ENCODE data around the gene KCNF1.

Gene KCNF1

DNA sequence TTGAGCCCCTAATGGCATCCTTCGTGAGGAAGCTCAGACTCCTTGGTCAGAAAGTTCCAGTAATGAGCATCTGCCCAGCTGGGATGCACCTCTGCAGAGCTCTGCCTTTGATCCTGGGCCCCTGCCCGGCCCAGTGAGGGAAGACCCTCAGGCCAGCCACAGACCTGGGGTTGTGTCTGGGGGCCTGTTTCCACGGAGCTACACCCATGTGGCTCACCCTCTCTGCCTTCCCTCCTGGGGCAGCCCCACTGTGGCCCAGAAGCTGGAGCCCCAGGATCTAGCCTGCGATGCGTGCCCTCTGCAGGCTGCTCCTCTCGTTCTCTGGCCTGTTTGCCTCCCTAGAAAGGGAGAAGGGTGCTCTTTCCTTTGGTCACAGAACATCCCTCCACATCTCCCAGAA is 9.8 kb downstream of the KCNF1 start:
- DNase-seq, result no peak

- no peak for DNase-seq
Measured at GRCh38 chr2:10922307-10923007, 10.7 kb downstream of the KCNF1 start.

DNA sequence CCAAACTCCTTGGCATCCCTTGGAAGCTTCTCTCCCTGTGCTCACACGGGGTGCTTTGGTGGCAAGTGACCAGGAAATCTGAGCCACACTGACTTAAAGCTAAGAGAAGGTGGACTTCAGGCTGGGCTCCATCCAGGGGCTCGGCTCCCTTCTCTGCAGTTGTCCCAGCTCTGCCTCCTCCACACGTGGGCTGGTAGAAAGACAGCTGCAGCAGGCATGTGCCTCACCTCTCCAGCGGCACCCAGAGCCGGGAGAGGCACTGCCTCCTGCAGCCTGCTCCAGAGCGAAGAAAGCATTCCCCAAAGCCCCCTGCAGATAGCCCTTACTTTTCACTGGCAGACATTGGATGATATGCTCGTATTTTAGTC is 11.3 kb downstream of the KCNF1 start:
- DNase-seq, result no peak

DNA sequence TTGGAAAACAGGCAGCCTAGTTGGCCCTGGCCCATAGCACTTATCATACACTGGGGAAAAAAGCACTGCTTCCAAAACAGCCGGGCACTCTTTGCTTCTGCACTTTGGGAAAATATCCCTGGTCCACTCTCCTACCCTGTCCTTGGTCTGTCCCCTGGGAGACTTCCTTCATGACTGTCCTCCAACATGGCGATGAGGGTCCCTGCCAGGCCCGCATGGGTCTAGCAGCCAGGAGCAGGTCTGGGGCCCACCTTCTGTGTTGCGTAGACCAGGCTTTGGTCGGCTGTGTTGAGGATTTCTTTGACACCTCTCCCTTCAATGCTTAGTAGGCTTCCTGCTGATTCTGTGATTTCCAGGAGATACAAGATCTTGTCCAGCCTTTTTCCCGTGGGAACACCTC is 12.2 kb downstream of the KCNF1 start:
- no peak for DNase-seq

- no peak for DNase-seq
Measured at GRCh38 chr2:10924441-10924840, 12.7 kb downstream of the KCNF1 start.

- no peak for DNase-seq
Measured at GRCh38 chr2:10924859-10925258, 13.1 kb downstream of the KCNF1 start.

GRCh38 chr2:10926191-10926820 is 14.6 kb downstream of the KCNF1 start:
- no peak for DNase-seq

- no peak for DNase-seq
Measured at GRCh38 chr2:10930721-10931516, 19.2 kb downstream of the KCNF1 start.

DNA sequence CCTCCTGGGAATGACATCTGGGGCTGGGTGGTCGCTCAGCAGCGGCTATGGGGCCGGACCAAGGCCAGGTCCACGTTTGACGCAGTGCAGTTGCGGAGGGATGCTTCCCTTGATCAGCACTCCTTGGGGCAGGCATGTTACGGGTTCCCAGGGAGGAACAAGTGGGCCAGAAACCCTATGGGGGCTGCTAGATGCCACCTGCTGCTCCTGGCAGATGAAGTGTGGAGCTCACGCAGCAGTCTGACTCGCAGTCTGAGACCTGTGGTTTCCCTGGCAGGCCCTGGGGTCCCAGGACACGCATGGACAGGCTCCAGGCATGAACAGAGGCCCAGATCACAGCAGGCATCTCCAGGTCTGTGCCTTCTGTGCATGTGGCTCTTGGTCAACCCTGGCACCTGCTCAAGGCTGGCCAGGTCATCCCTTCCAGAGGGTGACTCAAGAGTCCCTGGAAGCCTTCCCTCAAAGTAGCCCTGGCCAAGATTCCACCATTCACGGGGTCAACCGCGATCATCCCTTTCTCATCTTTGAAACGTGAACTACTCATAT is 20.0 kb downstream of the KCNF1 start:
- DNase-seq, result no peak

DNA sequence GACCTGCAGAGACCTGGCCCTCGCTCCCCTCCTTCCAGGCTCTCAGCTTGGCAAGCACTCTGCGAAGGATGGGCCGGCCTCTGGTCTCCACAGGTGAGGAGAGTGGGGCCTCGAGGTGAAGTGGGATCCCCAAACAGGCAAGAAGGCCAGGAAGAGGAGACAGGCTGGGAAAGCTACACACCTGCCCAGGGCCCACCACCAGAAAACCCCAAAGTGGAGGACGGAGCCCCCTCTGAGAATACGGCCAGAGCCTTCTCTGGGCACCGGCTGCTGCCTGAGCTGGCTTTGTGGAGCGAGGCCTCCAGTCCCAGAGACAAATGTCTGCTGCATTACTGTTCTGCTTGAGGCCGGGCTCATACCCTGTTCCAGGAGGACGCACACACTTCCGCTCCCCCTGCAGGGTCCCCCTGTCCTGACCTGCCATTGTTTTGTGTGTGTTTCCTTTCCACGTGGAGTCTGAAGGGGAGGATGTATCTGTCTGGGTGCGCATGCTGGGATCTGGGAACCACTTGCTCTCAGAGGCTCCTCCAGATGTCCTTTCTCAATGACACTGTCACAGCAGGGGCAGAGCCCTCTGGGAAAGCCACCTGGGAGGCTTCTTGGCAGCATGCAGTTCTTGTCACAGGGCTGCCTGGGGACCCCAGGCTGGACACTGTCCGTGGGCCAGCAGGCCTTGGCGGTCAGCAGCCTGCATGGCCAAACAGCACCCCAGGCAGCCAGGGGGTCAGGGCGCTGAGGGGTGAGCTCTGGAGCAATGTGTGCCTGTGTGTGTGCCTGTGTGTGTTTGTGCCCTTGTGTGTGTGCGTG is 20.8 kb downstream of the KCNF1 start:
- no peak for DNase-seq

DNA sequence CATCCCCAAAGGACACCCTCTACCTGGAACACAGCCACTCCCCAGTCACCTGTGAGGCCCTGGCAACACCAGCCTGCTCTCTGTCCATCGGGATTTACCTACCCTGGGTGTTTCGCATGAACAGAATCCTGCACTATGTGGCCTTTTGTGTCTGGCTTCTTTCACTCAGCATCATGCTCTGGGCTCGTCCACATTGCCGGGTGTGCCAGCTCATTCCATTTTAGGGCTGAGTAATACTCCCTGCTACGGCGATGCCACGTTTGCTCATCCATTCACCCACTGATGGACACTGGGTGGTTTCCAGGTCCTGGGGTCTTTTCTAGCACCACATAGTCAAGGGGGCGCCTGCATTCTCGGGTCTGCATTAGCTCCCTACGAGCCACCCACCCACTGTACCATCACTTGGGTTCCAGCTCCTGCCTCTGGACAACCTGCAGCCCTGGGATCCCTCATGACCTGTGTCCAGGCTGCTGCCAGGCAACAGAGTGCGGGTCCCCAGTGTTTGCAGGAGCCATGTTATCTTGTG is 22.0 kb downstream of the KCNF1 start:
- no peak for DNase-seq

GRCh38 chr2:10934308-10934978 is 22.7 kb downstream of the KCNF1 start:
- no peak for DNase-seq

GRCh38 chr2:10934979-10935350 is 23.2 kb downstream of the KCNF1 start:
- DNase-seq, result no peak

- no peak for DNase-seq
Measured at GRCh38 chr2:10935366-10935918, 23.7 kb downstream of the KCNF1 start.

DNA sequence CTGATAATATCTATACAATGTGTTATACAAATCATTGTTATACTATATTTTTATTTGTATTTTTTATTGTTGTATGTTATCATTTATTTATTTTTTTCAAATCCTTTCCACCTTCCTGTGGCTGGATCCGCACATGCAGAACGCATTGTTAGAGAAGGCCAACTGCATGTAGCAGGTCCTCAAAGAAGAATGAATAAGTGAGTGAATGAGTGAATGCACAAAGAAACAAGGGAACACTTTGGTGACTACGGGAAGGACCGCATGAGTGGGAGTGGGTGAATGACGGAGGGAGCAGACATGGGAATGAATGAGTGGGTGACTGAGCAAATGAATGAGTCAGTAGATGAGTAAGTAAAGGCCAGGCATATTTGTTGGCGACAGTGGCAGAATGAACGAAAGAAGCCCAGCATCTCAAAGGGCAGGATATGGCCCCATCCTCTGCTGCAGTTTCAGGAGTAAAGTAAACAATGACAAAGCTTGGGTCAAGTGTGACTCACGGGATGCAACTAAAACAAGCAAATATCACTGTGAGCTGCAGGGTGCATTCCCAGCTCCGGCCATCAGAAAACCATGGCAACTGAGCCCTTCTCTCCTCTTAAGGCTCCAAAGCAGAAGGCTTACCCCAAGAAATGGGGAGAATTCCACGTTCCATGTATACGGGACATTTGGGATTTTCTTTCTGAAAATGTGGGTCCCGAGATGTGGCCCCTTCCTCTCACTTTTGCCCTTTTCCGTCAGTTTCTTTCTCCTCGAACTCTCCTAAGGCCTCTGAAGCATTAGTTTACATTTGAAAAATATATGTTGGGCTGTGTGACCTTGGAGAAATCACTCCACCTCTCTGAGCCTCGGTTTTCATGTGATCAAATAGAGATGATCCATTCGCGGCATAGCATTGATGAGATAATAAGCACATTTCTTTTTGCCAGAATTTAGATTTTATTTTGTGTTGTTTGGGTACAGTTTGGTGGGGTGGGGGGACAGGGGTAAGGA is 24.5 kb downstream of the KCNF1 start:
- DNase-seq, result no peak

GRCh38 chr2:10939058-10939457 is 27.3 kb downstream of the KCNF1 start:
- DNase-seq, result no peak

GRCh38 chr2:10940596-10940995 is 28.9 kb downstream of the KCNF1 start:
- DNase-seq, result no peak

DNA sequence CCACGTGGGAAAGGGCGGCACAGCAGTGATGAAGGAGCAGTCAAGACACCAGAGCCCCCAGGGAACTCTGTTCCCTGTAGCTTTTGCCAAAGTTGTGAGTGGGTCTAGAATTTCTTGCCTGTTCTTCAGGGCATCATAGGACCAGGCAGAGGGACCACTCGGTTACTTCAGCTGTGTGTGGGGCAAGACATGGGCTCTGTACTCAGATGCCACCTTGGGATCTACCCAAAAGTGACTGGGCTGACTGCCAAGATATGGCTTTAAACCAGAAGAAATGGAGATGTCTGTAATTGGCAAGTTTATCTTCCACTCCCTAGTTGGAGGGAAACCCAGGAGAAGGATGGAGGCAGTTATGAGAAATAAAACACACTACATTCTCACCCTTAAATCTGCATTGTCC is 29.6 kb downstream of the KCNF1 start:
- DNase-seq, result no peak

DNA sequence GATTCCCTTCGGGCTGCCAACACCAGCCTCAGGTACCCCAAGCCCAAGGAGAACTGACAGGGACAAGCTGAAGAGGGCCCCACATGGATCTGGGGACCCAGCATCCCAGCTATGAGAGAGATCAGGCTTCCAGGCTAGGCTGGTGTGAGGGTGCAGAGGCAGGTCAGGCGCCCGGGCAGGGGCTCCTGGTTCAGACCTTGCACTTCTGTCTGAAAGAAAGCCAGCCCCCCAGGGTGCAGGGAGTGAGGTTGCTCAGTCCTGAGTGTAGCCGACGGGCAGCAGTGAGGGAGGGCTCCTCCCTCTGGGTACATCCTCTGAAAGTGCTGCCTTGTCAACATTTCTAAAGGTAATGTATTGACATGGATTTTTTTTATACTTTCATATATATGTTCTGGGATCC is 33.1 kb downstream of the KCNF1 start:
- no peak for DNase-seq

GRCh38 chr2:10946394-10946793 is 34.7 kb downstream of the KCNF1 start:
- no peak for DNase-seq

DNA sequence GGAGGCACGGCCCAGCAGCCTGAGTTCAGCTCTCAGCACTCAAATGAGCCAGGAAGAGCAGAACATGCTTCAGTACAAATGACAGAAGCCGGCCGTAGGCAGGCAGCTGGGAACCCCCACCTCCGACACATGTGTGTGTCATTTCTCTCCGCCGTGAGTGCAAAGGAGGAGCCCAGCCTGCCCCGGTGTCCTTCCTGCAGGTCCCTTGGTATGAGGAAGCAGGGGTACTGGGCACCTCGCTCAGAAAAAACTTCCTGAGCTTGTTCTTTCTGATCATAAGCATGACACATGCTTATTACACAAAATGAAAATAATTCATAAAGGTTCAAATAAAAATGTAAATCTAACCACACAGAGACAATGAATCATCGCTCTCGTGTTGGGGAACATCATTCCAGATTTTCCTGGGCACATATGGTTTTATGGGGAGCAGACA is 35.3 kb downstream of the KCNF1 start:
- DNase-seq, result no peak

All from NCI-H1048 (cell line).